GM12875 (cell line): ENCODE measurements around the gene NCKAP1.
"Not testable (repeated sequence)": the region's sequence is repeated elsewhere in the genome, so short reads cannot be mapped to it uniquely, and the experiment has no call there.

Experiments used
- H3K4me3 ChIP-seq: one replicate; pipeline ENCODE4 v1.5.1; 2011; ENCODE audit warnings: low read depth, low read length, control low read depth
- TF ChIP-seq, protein P1 (sequence below): IDR thresholded peaks from 2 replicates; pipeline ENCODE4 v1.5.1; 2011; ENCODE audit warnings: low read depth, mild to moderate bottlenecking, control low read depth, inconsistent platforms, low read length, moderate library complexity, borderline replicate concordance; ENCODE audit not compliant: insufficient read depth

The NCKAP1 gene

DNA sequence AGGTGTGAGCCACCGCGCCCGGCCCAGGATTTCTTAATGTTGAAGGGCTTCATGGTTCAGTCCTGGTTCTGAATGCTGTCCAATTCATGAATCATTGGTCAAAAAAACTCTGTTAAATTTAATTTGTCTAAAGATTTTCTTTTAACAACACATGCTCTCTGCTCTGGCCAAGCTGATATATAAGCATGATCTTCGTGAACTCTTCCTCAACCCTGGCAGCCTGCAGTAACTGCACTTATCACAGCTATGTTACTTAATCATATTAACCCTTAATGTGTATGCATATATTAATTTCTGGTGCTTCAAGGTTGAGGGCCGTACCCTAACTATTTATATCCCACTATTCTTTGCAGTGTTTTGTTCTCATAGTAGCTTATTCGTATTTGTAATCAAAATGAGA is 142.5 kb downstream of the NCKAP1 start:
- TF ChIP-seq, protein P1, sequence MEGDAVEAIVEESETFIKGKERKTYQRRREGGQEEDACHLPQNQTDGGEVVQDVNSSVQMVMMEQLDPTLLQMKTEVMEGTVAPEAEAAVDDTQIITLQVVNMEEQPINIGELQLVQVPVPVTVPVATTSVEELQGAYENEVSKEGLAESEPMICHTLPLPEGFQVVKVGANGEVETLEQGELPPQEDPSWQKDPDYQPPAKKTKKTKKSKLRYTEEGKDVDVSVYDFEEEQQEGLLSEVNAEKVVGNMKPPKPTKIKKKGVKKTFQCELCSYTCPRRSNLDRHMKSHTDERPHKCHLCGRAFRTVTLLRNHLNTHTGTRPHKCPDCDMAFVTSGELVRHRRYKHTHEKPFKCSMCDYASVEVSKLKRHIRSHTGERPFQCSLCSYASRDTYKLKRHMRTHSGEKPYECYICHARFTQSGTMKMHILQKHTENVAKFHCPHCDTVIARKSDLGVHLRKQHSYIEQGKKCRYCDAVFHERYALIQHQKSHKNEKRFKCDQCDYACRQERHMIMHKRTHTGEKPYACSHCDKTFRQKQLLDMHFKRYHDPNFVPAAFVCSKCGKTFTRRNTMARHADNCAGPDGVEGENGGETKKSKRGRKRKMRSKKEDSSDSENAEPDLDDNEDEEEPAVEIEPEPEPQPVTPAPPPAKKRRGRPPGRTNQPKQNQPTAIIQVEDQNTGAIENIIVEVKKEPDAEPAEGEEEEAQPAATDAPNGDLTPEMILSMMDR, result no peak
- no peak overlapping the region for H3K4me3 ChIP-seq

DNA sequence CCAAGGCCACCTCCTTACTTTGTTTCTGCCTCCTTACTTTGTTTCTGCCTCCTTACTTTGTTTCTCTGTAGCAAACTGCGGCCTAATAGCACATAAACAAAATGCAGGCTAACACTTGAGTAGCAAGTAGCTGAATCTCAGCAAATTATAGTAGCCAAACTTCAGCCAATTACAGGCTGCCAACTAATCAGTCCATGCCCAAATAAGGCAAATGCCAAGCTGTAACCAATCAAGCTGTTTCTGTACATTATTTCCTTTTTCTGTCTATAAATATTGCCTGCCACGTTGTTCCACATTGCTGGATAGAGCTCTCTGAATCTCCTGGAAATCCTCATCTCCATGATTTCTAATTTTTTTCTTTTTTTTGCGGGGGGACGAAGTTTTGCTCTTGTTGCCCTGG is 143.1 kb downstream of the NCKAP1 start:
- no peak overlapping the region for H3K4me3 ChIP-seq
- TF ChIP-seq, protein P1, result no peak

DNA sequence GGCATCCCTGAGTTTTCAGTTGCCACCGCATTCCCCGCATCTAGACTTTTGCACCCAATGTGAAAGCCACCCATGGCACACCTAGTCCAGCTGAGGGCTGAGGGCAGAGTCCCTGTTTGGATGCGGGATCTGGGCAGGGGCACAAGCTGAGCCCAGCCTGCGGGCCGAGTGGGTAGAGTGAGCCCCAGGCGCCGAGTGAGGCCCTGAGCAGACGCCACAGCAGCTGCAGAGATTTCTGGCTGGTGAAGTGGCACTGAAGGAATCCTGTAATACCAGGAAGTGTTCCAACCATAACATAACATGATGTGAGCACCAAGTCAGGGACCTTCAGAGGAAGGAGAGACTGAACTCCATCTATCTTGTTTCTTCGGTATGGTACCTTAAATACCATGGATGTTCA is 144.1 kb downstream of the NCKAP1 start:
- TF ChIP-seq, protein P1, result no peak
- no peak overlapping the region for H3K4me3 ChIP-seq

DNA sequence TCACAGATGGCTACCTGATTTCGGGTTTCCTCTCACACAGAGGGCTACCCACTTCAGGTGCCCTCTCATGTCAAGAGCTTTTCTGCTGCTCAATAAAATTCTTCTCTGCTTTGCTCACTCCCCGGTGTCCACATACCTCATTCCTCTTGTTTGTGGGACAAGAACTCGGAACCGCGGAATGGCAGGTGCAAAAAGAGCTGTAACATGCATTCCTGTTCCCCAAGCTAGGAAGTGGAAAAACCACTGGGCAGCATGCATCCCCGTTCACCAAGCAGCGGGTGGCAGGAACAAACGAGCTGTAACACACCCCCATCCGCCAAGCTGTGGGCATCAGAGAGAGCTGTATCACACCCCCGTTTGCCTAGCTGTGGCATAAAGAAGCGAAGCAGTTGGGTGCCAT is 144.6 kb downstream of the NCKAP1 start:
- TF ChIP-seq, protein P1, result no peak
- no peak overlapping the region for H3K4me3 ChIP-seq

DNA sequence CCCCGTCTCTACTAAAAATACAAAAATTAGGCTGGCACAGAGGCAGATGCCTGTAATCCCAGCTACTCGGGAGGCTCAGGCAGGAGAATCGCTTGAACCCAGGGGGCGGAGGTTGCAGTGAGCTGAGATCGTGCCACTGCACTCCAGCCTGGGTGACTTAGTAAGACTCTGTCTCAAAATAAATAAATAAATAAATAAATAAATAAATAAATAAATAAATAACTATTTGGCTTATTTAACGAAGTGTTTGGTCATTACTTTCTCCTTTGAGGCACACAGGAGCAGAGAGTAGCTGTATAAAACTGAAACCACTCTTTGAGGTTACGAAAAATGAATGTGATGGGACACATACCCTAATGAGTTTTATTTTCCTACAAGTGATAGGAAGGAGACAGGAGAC is 145.2 kb downstream of the NCKAP1 start:
- H3K4me3 ChIP-seq, result not testable (repeated sequence)

DNA sequence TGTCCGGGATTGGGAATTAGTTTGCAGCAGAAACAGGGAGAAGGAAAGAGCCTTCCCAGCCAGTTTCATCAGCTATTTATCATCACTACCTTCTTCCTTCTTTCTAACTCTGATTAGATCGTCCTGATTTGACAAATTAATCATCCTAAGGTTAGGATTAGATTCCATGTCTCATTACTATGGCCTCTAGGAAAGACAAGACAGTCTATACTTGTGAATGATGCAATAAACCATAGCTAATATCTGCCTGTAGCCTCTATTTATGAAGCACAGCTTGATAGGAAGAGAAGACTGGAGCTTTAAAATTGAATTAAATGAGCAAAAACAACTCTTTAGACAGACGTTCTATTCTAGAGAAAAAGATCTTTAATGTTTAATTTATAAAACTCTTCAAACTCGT is 146.6 kb downstream of the NCKAP1 start:
- no peak overlapping the region for H3K4me3 ChIP-seq
- TF ChIP-seq, protein P1, result no peak

DNA sequence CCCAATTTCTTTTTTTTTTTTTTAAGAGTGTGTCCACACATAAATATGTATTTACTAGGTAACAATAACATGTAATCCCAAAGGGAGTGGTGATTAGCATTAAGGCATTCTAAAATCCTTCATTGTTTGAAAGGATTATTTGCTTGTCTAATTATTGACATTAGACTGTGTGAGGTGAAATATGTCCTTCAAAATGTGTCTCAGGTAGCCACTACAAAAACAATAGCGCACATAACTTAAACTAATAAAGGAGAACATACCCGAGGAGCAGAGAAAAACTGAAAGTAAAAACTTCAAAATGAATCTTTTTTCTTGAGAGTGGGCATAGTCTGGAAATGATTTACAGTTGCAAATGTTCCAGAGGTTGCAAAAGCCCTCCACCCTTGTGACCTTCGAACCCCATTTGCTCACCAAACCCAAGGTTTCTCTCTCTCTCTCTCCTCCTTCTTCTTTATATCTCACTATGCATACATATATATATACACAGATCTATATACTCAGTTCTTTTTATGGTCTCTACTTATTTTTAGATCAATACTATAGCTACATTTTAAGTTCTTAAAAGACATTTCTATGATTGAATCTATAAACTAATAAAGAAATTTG is 147.4 kb downstream of the NCKAP1 start:
- TF ChIP-seq, protein P1, result no peak
- no peak overlapping the region for H3K4me3 ChIP-seq

DNA sequence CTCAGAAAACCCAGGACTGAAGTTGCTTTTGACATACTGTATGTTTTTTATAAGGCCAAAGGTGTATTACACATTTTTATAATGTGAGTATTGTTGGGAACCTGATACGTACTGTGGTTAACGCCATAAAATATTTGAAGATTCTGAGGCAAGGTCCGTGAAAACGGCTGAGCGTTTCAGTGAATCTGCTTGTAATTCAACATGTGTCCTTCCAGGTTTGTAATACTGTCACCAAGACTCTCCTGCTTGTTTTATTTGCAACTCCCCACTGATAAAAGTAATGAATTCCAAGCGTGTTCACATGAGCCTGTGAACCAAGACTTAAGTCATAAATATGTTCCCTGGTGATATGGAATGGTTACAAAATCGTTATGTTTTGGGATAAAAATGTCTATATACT is 148.0 kb downstream of the NCKAP1 start:
- TF ChIP-seq, protein P1, result no peak
- H3K4me3 ChIP-seq, result no peak overlapping the region
